Colon (tissue), 2 donors: ENCODE data around the gene SOX2.

Experiments used
- FAIRE-seq: peaks from 2 replicates; lab custom pipeline; 2012; peaks lifted over from hg19 to GRCh38; lab: Jason Lieb, UNC
- donor health status: control.
- donor health status: control.

Gene SOX2

DNA sequence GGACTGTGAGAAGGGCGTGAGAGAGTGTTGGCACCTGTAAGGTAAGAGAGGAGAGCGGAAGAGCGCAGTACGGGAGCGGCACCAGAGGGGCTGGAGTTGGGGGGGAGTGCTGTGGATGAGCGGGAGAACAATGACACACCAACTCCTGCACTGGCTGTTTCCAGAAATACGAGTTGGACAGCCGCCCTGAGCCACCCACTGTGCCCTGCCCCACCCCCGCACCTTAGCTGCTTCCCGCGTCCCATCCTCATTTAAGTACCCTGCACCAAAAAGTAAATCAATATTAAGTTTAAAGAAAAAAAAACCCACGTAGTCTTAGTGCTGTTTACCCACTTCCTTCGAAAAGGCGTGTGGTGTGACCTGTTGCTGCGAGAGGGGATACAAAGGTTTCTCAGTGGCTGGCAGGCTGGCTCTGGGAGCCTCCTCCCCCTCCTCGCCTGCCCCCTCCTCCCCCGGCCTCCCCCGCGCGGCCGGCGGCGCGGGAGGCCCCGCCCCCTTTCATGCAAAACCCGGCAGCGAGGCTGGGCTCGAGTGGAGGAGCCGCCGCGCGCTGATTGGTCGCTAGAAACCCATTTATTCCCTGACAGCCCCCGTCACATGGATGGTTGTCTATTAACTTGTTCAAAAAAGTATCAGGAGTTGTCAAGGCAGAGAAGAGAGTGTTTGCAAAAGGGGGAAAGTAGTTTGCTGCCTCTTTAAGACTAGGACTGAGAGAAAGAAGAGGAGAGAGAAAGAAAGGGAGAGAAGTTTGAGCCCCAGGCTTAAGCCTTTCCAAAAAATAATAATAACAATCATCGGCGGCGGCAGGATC, at the start of gene SOX2:
Gene SOX2, plus strand, starts transcription at position 601 of the 811 bp plus-strand sequence. CDS start 436 bp downstream, outside the sequence.
- FAIRE-seq, result no peak

DNA sequence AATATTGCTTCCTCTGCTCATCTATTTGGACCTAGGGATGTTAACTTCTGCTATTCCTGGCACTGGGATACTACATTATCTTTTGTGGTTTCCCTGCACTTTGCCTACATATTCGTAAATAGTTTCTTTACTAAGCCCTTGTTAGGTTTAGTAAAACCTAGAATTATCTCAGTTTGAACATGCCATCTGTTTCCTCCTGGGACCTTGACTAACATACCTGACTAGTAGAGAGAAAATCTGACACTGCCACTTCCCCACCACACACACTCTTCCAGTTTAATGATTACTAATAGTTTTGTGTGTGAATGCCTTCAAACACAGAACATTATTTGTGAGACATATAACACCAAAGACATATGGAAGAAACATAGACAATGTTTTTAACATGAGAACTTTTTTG, 28.2 kb upstream of the SOX2 start:
- FAIRE-seq, result no peak

DNA sequence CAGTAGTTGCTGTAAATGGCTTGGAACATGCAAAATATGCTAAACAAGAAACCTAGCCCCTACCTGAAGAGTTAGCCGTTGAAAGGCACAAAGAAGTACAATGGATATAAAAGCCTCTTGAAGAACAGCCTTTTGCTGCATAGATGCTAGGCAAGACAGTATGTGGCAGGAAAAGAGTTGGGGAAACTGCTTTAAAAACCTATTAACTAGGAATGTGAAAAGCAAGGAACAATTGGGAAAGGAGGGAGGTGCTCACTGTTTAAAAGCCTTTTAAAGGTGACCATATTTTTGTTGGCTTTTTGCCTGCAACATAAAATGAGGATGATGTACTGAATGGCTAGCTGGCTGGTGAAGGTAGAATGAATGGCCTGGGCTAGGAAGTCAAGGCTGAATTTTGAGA, 24.5 kb upstream of the SOX2 start:
- FAIRE-seq, result no peak

DNA sequence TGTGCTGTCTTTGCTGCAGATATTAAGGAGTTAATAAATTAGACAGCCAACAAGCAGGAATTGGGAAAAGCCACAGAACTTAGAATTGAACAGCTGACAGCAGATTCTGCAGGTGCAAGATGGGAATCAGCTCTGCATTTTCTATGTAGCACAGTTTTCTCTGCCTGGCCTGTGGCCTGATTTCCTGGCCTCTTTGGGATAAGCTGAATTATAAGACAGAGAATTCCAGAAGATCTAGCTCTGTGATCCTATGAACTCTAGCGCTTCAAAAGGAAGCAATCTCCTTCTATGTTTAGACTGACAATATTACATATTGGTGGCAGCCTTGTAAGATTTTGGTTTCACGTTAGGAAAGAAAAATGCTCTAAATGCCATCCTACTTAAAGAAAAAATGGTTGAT, 24.0 kb upstream of the SOX2 start:
- FAIRE-seq, result no peak

DNA sequence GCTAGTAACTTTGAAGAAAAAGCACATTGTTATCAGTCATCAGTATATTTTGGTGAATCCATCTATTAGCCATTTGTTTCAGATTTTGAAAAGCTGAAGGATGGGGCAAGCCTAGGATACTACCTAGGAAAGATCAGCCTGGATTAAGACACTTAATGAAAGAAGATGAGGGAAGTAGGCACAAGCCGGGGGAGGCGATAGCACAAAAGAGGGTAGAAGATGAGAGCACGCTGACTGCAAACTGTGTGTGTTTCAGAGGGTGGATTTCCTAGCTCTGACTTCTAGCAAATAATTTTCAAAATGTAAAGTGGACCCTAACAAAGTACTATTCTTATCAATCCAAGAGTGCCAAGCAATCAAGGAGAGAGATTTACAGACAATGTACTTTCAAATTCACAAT, 22.2 kb upstream of the SOX2 start:
- FAIRE-seq, result no peak

DNA sequence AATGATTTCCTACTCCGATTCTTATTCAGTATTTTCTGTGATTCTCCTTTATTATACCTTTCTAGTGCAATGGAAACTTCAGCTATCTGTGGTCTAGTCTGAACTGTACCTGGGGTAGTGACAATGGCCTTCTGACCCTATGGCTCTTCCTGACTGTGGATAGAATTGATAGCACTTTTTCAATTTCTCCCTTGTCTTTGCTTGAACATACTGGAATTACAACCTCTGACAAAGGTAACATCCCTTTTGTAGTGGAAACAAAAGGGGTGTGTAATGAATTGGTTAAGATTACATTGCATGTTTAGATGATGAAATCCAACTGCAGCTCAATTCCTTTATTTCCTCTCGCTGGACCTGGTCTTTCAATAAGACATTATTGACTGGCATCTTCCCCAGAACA, 21.0 kb upstream of the SOX2 start:
- FAIRE-seq, result no peak

DNA sequence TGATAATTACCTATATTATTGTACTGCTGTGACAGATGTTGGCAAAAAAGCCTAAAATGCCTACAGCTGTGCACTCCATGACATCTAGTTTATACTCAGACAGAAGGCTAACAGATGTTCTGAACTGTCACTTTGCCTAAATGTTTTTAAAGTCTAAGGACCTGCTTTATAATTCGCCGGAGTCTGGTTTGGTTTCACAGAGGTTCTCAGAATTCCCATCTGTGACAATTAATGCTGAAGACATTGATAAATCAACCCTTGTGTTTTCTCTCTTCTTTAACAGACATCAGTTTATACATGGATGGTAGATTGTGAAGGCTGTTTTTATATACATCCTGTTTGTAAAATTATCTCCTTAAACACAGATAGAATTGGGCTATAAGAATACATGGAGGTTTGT, 19.8 kb upstream of the SOX2 start:
- FAIRE-seq, result no peak

DNA sequence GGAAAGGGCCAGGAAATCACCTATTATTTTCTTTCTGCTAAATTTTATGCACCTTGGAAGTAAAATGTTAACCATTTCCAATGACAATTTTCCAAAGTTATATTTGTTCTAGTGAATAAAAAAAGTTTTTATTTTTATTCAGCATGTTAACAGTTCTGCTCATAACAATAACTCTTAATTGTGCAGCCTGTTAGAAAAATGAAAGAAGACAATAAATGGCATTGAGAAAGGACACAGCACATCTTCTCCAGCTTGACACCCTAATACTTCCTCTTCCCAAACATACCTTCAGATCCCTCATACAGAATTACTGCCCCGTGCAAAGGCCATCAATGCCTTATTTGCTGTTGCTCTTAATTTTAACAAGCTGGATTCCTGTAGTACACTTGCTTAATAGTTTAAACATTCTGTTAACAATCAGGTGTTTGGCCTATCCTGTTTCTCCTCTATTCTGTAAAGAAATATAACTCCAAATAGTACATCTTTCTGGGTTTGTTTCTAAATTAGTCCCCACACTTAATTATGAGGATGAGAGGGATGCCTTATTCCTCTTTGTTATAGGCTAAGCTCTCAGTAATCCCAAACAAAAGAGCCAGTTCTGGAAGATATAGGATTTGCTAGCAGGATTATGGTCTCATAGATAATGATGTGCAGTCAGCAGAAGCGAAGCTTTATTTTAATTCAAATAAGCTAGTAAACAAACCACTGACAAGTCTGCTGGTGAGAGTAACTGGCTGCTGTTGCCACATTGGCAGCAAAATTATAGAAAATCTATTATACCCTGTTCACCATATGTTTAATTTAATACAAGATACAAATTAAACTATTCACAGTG, 19.2 kb upstream of the SOX2 start:
- no peak for FAIRE-seq

DNA sequence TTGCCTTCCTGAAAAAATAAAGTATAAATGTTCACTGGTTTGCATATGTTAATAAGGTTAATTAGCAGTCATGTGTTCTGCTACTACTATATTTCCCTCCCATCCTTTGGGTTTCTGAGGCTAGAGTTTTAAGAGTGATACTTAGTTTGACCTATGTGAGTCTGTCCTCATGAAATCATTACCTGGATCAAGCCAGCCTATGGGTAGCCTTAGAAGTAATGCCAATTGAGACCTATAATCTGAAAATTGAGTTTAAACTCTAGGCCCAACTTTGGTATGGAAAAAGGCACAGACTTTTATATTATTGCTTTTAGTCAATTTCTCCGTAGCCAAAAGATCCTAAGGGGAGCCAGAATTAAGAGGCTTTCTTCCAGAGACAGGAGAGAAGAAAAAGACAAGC, 18.4 kb upstream of the SOX2 start:
- no peak for FAIRE-seq

DNA sequence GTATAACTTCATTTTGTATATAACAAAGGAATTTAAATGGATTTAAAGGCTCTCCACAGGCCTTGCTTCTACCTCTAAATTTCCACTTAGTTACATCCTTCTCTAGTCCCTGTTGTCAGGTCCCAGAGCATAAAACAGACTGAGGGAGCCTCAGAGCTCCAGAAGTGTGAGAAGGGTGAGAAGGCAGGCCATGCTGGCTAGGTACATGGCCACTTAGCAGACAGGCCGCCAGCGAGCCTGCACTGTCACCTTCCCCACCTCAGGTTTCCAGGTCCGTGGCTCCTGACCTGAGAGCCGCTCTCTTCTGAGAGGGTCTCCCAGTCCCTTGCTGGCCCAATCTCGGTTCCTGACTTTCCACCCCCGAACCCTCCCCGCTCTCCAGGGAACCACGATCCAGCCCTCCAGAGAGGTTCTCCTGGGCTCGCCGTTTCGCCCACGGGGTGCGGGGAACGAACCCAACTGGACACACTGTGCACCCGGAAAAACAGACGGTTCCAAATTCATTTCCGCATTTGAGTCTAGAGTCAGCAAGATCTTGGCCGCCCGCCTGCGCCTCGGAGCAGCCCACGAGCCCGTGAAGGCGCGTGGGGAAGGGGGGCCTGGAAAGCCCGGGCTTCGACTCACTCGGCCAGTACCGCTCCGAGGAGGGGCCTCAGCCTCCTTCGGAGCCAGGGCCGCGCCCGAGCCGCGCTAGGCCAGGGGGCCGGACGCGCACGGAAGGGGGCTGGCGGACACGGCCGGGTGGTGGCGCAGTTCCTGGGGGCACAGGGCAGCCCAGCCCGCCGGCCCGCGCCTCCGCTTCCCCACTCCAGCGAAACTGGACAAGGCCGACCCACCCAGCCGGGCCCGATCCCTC, 16.7 kb upstream of the SOX2 start:
- no peak for FAIRE-seq

DNA sequence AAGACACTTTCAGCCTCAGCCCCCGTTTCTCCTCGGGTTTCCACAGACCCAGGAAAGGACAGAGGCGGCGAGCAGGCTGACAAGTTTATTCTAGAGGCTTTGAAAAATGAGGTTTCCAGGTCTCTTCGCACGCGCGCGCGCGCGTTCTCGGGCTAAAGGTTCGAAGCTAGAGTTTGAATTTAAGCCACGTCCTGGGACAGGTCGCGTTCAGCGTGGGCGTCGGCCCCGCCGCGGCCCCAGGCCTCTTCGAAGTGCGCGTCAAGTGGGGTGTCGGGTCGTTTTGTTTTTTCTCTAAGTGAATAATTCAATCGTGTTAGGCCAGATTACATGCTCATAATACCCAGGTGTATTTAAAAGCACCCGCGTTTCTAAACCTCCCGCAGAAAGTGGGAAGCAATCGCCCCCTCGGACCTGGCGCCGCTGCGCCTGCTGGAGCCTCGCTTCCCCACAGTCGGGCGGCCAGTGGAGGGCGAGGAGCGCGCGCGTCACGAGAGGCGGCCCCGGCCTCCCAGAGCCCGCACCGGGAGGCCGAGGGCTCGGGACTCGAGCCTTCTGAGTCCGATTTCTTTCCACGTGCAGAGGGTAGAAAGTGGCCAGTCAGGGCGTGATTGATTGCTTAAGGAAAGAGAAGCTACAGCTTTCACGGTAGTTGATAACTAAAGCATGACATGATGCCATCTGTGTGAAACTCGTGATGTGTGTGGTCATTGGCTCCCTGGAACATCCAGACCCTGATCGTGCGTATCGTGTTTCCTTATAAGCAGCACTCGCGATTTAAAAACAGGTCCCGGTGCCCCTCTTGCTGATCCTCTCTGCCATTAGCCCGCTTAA, 15.8 kb upstream of the SOX2 start:
- no peak for FAIRE-seq

DNA sequence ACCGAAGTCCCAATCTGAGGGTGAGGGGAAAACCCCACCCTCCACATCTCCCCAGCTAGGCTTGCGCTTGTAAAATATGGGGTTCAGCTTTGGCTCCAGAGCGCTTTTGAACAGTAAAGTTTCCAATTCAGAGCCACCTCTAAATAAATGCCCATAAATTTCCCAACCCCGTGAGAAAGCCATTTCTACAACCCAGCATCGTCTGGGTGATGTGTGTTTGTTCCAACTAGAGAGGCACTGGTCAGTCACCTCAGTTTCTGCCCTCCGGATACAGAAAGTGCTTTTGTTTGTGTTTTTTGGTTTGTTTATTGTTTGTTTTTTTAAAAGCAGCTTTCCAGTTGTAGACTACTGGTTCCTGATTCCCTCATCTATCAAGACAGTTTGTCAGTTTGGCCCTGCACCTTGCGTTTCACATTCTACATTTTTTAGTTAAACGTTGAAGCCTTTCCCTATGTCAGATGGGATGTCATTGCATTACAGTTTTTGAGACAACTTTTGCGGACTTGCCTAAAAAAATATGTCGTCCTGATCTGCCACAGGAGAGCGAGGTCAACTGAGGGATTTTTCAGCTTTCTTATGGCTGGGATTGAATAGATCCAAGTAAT, 15.0 kb upstream of the SOX2 start:
- no peak for FAIRE-seq

DNA sequence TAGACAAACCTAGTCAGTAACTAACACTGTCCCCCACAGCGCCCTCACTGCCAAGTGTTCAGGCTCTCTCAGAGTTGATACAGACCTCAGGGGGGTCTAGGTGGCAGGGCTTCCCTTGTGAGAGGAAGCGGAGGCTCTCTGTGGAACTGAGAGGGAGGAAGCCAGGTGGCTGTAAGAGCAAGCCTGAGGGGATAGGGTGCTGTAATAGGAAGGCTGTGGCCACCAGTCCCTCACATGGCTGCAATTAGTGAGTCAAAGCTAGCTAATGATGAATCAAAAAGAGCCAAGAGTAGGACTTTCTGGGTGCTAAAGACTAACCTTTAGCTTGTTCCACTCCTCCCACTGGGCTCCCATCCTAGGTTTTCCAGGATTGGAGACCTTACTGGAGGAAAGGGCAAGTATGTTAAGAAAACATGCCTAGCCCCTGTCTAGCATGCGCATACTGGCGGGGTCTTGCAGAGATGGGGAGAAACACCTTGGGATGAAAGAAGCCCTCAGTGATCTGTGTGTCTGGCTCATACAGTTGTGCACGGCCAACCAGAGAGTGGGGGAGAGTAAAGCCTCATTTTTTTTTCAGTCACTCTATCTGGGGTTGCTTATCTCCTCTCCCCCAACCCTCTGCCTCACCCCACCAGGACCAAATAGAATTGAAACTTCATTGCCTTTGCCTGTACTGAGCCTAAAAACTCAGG, 13.3 kb upstream of the SOX2 start:
- no peak for FAIRE-seq

DNA sequence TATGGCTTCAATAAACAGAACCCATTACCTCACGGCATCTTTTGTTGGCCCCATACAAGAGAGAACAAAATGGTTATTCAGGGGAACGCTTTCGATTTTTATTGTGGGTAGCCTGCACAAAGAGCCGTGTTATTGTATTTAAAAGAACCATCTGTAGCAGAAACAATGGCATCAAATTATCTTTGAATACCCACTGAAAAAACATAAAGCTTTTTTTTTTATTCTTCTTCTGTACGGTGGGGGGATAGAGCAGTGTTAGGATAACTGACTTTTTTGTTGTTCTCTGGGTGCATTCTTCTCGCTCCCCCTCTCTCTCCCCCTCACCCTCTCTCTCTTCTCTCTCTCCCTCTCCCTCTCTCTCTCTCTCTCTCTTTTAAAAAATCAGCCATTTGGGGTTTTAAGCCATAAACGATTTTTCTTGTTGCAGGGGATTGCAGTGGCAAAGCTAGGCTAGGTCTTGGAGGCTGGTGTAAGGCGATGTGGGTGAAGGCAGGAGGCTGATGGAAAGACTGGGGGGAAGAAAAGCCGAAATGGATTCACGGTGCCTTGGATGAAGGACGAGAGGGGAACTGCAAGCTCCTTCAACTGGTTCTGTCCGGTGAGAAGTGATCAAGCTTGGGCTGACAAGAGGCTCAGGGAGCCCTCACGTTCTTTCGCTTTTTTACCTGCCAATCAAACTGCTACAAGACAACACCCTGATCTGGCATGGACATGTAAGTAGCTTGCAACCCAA, 12.4 kb upstream of the SOX2 start:
- FAIRE-seq, result no peak

DNA sequence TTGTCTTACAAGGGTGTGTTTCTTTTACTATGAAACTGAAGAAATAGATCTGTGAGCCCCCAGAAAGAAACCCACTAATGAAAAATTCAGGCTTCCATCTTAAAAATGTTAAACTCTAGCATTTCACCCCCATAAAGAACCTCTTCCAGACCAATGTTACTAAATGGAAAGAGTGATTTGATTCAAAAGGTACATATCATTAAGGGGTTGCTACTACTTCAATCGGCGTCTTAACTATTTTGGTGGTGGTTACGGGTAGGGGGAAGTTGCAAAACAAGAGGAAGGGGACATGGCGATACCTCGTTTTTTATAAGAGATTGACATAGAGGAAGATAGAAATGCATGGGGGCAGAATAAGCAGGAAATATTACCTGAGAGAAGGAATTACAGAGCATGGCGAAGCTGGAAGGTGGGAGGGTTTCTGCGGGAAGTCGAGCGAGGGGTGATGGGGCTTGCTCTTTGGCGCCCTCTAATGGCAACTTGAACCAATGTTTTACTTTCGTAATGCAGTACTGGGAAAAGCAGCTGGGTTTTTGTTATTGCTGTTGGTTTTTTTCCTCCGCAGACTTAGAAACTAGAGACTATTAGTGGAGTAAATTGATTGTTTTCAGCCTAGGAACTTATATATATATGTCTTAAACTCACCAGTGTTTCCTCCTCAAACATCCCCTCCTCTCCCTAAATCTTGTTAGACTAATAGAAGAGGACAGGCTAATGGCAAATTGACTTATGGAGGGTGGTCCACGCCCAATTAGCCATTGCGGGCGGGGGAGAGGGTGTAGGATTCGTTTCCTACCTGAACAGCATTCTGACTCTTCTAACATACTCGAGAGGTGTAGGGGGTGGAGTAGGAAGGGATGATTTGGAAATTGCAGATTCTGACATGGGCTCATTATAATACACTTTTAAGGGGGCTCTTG, 11.3 kb upstream of the SOX2 start:
- FAIRE-seq, result no peak

DNA sequence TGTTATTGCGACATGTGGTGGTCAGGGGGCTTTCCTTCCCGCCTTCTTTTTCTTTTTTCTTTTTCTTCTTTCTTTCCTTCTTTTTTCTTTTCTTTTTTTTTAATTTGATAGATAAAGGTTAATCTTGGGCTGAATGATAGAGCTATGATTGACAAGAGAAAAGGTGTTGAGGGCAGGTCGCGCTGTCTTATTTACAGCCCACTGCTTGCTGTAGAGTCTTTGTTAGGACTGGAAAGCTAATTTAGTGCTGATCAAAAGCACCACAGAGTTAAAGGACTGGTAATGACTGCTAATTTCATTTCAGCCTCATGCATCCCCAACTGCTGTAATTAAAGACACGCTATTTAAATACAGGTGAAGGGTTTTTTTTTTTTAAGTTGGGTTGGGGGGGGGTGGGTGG, 10.6 kb upstream of the SOX2 start:
- FAIRE-seq, result no peak

DNA sequence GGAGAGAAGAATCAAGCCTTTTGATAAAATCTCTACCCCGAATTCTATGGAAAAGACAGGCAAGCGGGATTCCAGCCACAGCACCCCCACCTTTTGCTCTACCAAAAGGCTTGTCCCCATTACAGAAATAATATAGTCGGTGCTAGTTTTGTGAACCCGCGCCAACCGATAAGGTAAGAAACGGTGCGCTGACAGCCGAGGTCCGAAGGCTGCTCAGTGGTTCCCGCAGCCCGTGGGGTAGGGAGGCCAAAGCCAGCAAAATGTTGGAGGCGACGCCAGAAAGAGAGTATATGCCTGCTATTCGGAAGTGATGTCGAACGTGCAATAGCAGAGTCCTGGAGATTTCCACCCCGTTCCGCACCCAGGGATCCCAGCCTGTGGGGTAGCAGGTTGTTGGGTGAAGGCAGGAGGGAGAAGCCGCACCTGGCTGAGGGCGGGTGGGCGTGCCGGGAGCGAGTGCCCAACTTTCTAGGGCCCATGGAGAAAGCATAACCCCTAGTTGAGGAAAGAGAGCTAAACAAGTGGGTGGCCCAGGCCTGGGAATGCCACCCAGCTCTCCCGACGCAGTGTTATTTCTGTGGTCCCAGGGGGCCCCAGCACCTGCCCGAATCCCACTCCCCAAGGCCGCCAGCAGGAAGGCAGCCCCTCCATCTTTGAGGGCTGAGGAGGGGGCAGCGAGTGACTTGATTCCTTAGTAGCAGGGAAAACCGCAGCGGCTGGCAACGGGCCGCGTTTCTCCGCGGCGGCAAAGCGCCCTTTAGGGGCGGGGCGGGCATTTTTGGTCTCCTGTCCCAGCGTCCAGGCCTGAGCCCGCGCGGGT, 7.9 kb upstream of the SOX2 start:
- no peak for FAIRE-seq
